MM.1S (cell line): ENCODE data around the gene ALDH1A2.

Source experiments
- EZH2 ChIP-seq: fragments of 300-600 bp; sonication (generic); optimal IDR thresholded peaks from 2 replicates; pipeline ENCODE3; 2017; ENCODE audit warnings: low read depth, mild to moderate bottlenecking, antibody characterized with exemption, low read length, mixed read lengths
- EZH2phosphoT487 ChIP-seq: fragments of 300-600 bp; sonication (generic); IDR thresholded peaks from 2 replicates; pipeline ENCODE4 v1.6.1; 2018; ENCODE audit warnings: antibody characterized with exemption, low read length
- TF ChIP-seq, protein P1 (sequence below): fragments of 300-600 bp; sonication (generic); IDR thresholded peaks from 2 replicates; pipeline ENCODE4 v1.5.1; 2016; ENCODE audit warnings: antibody characterized with exemption, low read length, mixed read lengths

DNA sequence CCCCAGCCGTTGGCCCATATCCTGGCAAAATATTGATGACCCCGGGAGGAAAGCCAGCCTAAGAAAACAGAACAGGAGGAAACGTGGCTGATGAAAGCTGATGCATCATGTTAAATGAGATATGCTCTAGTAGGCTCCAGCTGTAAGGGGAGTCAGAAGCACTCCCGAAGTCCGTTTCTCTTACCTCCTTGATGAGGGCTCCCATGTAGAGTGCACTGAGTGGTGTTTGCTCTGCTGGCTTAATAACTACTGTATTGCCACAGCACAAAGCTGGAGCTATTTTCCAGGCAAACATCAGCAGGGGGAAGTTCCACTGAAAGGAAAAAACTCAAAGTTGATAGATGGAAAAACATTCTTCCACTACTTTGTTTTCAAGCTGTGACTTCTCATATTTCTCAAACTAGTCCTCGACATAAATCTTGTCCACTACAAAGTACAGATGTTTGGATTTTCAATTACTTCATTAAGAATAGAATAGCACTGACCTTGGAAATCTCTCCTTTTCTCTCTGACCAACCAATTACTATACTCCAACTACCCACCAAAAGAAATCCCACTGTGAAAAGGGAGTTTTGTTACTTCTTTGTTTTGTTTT is 72.7 kb downstream of the ALDH1A2 start:
- TF ChIP-seq EZH2phosphoT487 (no peak), EZH2 (no peak)
- TF ChIP-seq, protein P1, sequence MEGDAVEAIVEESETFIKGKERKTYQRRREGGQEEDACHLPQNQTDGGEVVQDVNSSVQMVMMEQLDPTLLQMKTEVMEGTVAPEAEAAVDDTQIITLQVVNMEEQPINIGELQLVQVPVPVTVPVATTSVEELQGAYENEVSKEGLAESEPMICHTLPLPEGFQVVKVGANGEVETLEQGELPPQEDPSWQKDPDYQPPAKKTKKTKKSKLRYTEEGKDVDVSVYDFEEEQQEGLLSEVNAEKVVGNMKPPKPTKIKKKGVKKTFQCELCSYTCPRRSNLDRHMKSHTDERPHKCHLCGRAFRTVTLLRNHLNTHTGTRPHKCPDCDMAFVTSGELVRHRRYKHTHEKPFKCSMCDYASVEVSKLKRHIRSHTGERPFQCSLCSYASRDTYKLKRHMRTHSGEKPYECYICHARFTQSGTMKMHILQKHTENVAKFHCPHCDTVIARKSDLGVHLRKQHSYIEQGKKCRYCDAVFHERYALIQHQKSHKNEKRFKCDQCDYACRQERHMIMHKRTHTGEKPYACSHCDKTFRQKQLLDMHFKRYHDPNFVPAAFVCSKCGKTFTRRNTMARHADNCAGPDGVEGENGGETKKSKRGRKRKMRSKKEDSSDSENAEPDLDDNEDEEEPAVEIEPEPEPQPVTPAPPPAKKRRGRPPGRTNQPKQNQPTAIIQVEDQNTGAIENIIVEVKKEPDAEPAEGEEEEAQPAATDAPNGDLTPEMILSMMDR = no peak
